Testis (tissue), 3 donors: Measurements from ENCODE around the gene KLK12. TPM values are rescaled to one million over a fixed set of nuclear protein-coding genes. Genes with fewer than 3 reads are reported as not detected.

ENCODE experiments used
- DNase-seq: peaks from one replicate; pipeline ENCODE4 v3.0.0-alpha.2; 2019
- H3K27ac ChIP-seq, 2 donors: fragments of 200-600 bp; sonication (generic); one replicate each; pipeline ENCODE4 v1.5.1; 2019
- H3K27me3 ChIP-seq: fragments of 200-600 bp; sonication (generic); one replicate; pipeline ENCODE4 v1.5.1; 2019
- H3K36me3 ChIP-seq: fragments of 200-600 bp; sonication (generic); one replicate; pipeline ENCODE4 v1.5.1; 2017; ENCODE audit warnings: low read depth; ENCODE audit errors: missing control alignments
- H3K4me1 ChIP-seq: fragments of 200-600 bp; sonication (generic); one replicate; pipeline ENCODE4 v1.5.1; 2019
- H3K4me3 ChIP-seq, 2 donors: fragments of 200-600 bp; sonication (generic); one replicate each; pipeline ENCODE4 v1.5.1; 2017 to 2019
- H3K9me3 ChIP-seq: fragments of 200-600 bp; sonication (generic); one replicate; pipeline ENCODE4 v1.5.1; 2017
- POLR2A ChIP-seq: fragments of 450-650 bp; IDR thresholded peaks from one replicate; pipeline ENCODE4 v1.6.1; 2017; ENCODE audit warnings: antibody characterized with exemption, mild to moderate bottlenecking, moderate library complexity
- WGBS, 2 donors: methylation state at CpG; one replicate each; pipeline ENCODE4 v1.1.5; 2018; 5-methylcytosine and 5-hydroxymethylcytosine counted together
- intact Hi-C: fragments of 100-400 bp; cut with DNase I; formaldehyde crosslinking; loops from one replicate; pipeline ENCODE4 v1.15.1; 2023; ENCODE audit warnings: low total_unique reads
- polyA plus RNA-seq: library from polyadenylated mRNA; stranded (reverse); fragments of 350-450 nt; fragmentation: Illumina TruSeq; extraction: RNeasy Lipid Tissue Mini Kit (QIAGEN cat#74804); gene quantifications from one replicate; pipeline ENCODE4 v1.2.3, GENCODE V29; 2014; ENCODE audit warnings: low read depth, low replicate concordance; ENCODE audit not compliant: insufficient read depth
- total RNA-seq, 2 donors: library from RNA; depleted of rRNA; stranded (reverse); fragments of >200 nt; gene quantifications; one replicate each; pipeline ENCODE4 v1.2.3, GENCODE V29; 2016
- TF ChIP-seq, protein P1 (sequence below), 3 experiments: fragments of 450-650 bp in 2 of 3; fragments of 200-600 bp in 1 of 3; sonication (generic) in 1 of 3; IDR thresholded peaks; one replicate each; pipeline ENCODE4 v1.5.1; 2016 to 2019; ENCODE audit warnings: antibody characterized with exemption in 3 of 3, mild to moderate bottlenecking in 2 of 3, moderate library complexity in 1 of 3

The KLK12 gene
- total and polyA plus RNA-seq, 3 donors from 2014 or later = 0.47 to 1.3 TPM; not detected in 1

GRCh38 chr19:50981587-50982146 lies 53.1 kb downstream of the KLK12 start:
- H3K36me3 ChIP-seq = no peaks in the 10 kb centered on the region
- no peaks in the 10 kb centered on the region for H3K27me3 ChIP-seq
- 69 to 73% methylated on average over 5 to 11 of the region's 11 CpGs for WGBS, 2 donors
- no peaks in the 10 kb centered on the region for H3K9me3 ChIP-seq
- peaks cover 3% of the 10 kb centered on the region for H3K4me1 ChIP-seq
- no peak for TF ChIP-seq POLR2A
- TF ChIP-seq, protein P1, sequence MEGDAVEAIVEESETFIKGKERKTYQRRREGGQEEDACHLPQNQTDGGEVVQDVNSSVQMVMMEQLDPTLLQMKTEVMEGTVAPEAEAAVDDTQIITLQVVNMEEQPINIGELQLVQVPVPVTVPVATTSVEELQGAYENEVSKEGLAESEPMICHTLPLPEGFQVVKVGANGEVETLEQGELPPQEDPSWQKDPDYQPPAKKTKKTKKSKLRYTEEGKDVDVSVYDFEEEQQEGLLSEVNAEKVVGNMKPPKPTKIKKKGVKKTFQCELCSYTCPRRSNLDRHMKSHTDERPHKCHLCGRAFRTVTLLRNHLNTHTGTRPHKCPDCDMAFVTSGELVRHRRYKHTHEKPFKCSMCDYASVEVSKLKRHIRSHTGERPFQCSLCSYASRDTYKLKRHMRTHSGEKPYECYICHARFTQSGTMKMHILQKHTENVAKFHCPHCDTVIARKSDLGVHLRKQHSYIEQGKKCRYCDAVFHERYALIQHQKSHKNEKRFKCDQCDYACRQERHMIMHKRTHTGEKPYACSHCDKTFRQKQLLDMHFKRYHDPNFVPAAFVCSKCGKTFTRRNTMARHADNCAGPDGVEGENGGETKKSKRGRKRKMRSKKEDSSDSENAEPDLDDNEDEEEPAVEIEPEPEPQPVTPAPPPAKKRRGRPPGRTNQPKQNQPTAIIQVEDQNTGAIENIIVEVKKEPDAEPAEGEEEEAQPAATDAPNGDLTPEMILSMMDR (IDR thresholded peaks at IDR 0.05) = no peak
- no peak overlapping the region for H3K27ac ChIP-seq
- intact Hi-C loops = no loop called here
- no peak for DNase-seq
- H3K4me3 ChIP-seq = no peak overlapping the region

GRCh38 chr19:50980208-50980607 lies 54.6 kb downstream of the KLK12 start:
- H3K9me3 ChIP-seq = no peaks in the 10 kb centered on the region
- H3K4me3 ChIP-seq = no peak overlapping the region
- no peak overlapping the region for H3K27ac ChIP-seq
- WGBS, 2 donors = 66 to 78% methylated on average over 9 to 13 of the region's 13 CpGs
- intact Hi-C loops = no loop called here
- no peaks in the 10 kb centered on the region for H3K36me3 ChIP-seq
- TF ChIP-seq, protein P1 (IDR thresholded peaks at IDR 0.05) = no peak
- TF ChIP-seq POLR2A = no peak
- peaks cover 3% of the 10 kb centered on the region for H3K4me1 ChIP-seq
- no peak for DNase-seq
- H3K27me3 ChIP-seq = no peaks in the 10 kb centered on the region

- no peaks in the 10 kb centered on the region for H3K36me3 ChIP-seq
- no peaks in the 10 kb centered on the region for H3K27me3 ChIP-seq
- no peak overlapping the region for H3K27ac ChIP-seq
- DNase-seq = no peak
- no peaks in the 10 kb centered on the region for H3K9me3 ChIP-seq
- TF ChIP-seq, protein P1 (IDR thresholded peaks at IDR 0.05) = no peak
- no peak for TF ChIP-seq POLR2A
- WGBS, 2 donors = 59 to 71% methylated on average over 8 of the region's 8 CpGs
- peaks cover 3% of the 10 kb centered on the region for H3K4me1 ChIP-seq
- intact Hi-C loops = no loop called here
- H3K4me3 ChIP-seq = no peak overlapping the region
Observed at GRCh38 chr19:50979758-50980157, 55.0 kb downstream of the KLK12 start.

Other genes with a start within 250 kb of the KLK12 start
- 1 to 10 TPM in 1 of 2 donors, under 1 TPM in 1; 0.43 to 1.9 TPM for gene ACP4, start 244.6 kb downstream of the KLK12 start, total RNA-seq
- gene ACP4, start 244.6 kb downstream of the KLK12 start, polyA plus RNA-seq = 4.0 TPM
- gene KLK1, start 211.2 kb downstream of the KLK12 start, total RNA-seq = 1 to 10 TPM in 1 of 2 donors, under 1 TPM in 1; 0.43 to 1.2 TPM
- 2.7 TPM for gene KLK1, start 211.2 kb downstream of the KLK12 start, polyA plus RNA-seq
- 1 to 10 TPM; 5.5 to 9.0 TPM for gene KLK15, start 201.4 kb downstream of the KLK12 start, total RNA-seq
- 7.4 TPM for gene KLK15, start 201.4 kb downstream of the KLK12 start, polyA plus RNA-seq
- gene KLK3, start 180.1 kb downstream of the KLK12 start, total RNA-seq = under 1 TPM; 0.63 to 0.81 TPM
- gene KLK3, start 180.1 kb downstream of the KLK12 start, polyA plus RNA-seq = 1.3 TPM
- gene KLK2, start 161.6 kb downstream of the KLK12 start, total RNA-seq = 10 to 100 TPM; 19.3 to 38.3 TPM
- 30.7 TPM for gene KLK2, start 161.6 kb downstream of the KLK12 start, polyA plus RNA-seq
- gene KLK4, start 123.6 kb downstream of the KLK12 start, total RNA-seq = under 1 TPM; 0.31 to 0.55 TPM
- 2.9 TPM for gene KLK4, start 123.6 kb downstream of the KLK12 start, polyA plus RNA-seq
- gene KLK5, start 82.0 kb downstream of the KLK12 start, total RNA-seq = 10 to 100 TPM in 1 of 2 donors, 1 to 10 TPM in 1; 5.6 to 13.9 TPM
- 25.4 TPM for gene KLK5, start 82.0 kb downstream of the KLK12 start, polyA plus RNA-seq
- gene KLK6, start 65.4 kb downstream of the KLK12 start, total RNA-seq = under 1 TPM; 0.37 to 0.71 TPM
- gene KLK6, start 65.4 kb downstream of the KLK12 start, polyA plus RNA-seq = 0.63 TPM
- under 1 TPM; 0.71 to 0.93 TPM for gene KLK7, start 51.1 kb downstream of the KLK12 start, total RNA-seq
- gene KLK7, start 51.1 kb downstream of the KLK12 start, polyA plus RNA-seq = 0.45 TPM
- gene KLK8, start 33.4 kb downstream of the KLK12 start, total RNA-seq = 1 to 10 TPM; 2.7 to 2.9 TPM
- 4.9 TPM for gene KLK8, start 33.4 kb downstream of the KLK12 start, polyA plus RNA-seq
- 10 to 100 TPM in 1 of 2 donors, 1 to 10 TPM in 1; 9.2 to 15.7 TPM for gene KLK10, start 15.3 kb downstream of the KLK12 start, total RNA-seq
- gene KLK10, start 15.3 kb downstream of the KLK12 start, polyA plus RNA-seq = 15.6 TPM
- 10 to 100 TPM; 16.8 to 46.3 TPM for gene KLK11, start 8.4 kb downstream of the KLK12 start, total RNA-seq
- 41.1 TPM for gene KLK11, start 8.4 kb downstream of the KLK12 start, polyA plus RNA-seq
- 1 to 10 TPM; 3.7 to 7.8 TPM for gene KLK13, start 30.1 kb upstream of the KLK12 start, total RNA-seq
- 13.0 TPM for gene KLK13, start 30.1 kb upstream of the KLK12 start, polyA plus RNA-seq
- under 1 TPM in 1 of 2 donors, not detected in 1; 0.63 TPM for gene KLK14, start 47.9 kb upstream of the KLK12 start, total RNA-seq
- gene KLK14, start 47.9 kb upstream of the KLK12 start, polyA plus RNA-seq = 1.4 TPM
- gene CTU1, start 73.4 kb upstream of the KLK12 start, total RNA-seq = 10 to 100 TPM; 17.6 to 23.5 TPM
- gene CTU1, start 73.4 kb upstream of the KLK12 start, polyA plus RNA-seq = 2.0 TPM
- 1 to 10 TPM; 2.6 to 5.1 TPM for gene SIGLEC9, start 89.9 kb upstream of the KLK12 start, total RNA-seq
- gene SIGLEC9, start 89.9 kb upstream of the KLK12 start, polyA plus RNA-seq = 3.2 TPM
- 1 to 10 TPM in 1 of 2 donors, under 1 TPM in 1; 0.79 to 1.2 TPM for gene SIGLEC7, start 107.3 kb upstream of the KLK12 start, total RNA-seq
- gene SIGLEC7, start 107.3 kb upstream of the KLK12 start, polyA plus RNA-seq = 2.0 TPM
- 1 to 10 TPM; 1.3 to 1.7 TPM for gene CD33, start 190.1 kb upstream of the KLK12 start, total RNA-seq
- gene CD33, start 190.1 kb upstream of the KLK12 start, polyA plus RNA-seq = 3.8 TPM
- 10 to 100 TPM; 18.7 to 23.8 TPM for gene SIGLECL1, start 216.1 kb upstream of the KLK12 start, total RNA-seq
- gene SIGLECL1, start 216.1 kb upstream of the KLK12 start, polyA plus RNA-seq = 103 TPM